Measurements from ENCODE around the gene NUCB1.
"Not testable (repeated sequence)": the region's sequence is repeated elsewhere in the genome, so short reads cannot be mapped to it uniquely, and the experiment has no call there.

NUCB1 gene

DNA sequence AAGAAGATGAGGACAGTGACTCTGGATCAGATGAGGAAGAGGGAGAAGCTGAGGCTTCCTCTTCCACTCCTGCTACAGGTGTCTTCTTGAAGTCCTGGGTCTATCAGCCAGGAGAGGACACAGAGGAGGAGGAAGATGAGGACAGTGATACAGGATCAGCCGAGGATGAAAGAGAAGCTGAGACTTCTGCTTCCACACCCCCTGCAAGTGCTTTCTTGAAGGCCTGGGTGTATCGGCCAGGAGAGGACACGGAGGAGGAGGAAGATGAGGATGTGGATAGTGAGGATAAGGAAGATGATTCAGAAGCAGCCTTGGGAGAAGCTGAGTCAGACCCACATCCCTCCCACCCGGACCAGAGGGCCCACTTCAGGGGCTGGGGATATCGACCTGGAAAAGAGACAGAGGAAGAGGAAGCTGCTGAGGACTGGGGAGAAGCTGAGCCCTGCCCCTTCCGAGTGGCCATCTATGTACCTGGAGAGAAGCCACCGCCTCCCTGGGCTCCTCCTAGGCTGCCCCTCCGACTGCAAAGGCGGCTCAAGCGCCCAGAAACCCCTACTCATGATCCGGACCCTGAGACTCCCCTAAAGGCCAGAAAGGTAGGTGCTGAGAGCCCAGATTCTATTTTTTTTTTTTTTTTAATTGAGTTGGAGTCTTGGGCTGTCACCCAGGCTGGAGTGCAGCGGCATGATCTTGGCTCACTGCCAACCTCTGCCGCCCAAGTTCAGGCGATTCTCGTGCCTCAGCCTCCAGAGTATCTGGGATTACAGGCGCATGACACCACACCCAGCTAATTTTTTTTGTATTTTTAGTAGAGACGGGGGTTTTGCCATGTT, 25.6 kb upstream of the NUCB1 start:
- DNase-seq = peak in 1 of 2 donors; percentile 28

- DNase-seq = peak; percentile 54 to 59
Measured at GRCh38 chr19:48876043-48876981, 23.8 kb upstream of the NUCB1 start.

GRCh38 chr19:48877855-48878195, 22.3 kb upstream of the NUCB1 start:
- no peak for DNase-seq

- DNase-seq = no peak
Measured at GRCh38 chr19:48878196-48879024, 21.7 kb upstream of the NUCB1 start.

GRCh38 chr19:48879025-48879637, 21.0 kb upstream of the NUCB1 start:
- DNase-seq = no peak

GRCh38 chr19:48879696-48880095, 20.4 kb upstream of the NUCB1 start:
- DNase-seq = not testable (repeated sequence)

DNA sequence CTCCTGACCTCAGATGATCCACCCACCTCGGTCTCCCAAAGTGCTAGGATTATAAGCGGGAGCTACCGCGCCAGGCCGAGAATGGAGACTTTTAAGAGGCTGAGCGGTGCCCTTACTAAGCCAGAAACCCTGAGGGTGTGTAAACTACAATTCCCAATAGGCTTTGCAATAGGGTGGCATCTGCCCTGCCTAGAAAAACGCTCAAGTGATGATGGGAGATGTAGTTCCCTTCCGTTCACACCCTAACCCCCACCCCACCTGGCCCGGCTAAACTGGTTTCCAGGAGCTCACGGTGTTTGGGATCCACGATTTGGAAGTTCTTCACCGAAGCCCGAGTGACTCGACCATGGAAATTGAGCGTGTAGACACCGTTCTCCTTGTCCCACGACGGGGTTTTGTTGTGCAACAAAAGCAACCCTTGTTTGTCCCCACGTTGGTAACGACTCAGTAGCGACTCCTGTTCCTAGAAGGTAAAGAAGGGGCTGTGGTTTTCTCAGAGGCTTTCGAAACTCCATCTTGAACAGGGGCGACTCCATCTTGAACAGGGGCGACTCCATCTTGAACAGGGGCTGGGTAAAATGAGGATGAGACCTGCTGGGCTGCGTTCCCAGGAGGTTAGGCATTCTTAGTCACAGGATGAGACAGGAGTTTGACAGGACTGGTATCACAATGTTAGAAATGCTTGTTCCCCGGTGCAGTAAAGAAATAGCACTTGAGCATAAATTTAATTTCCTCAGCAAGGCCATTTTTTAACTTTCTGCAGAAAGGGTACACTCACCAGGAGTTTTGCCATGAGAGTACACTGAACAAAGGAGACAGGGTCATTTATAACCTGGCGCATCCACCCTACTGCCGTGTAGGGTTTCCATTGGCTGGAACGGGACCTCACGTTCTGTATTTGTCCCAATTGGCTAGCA, 18.1 kb upstream of the NUCB1 start:
- no peak for DNase-seq

DNA sequence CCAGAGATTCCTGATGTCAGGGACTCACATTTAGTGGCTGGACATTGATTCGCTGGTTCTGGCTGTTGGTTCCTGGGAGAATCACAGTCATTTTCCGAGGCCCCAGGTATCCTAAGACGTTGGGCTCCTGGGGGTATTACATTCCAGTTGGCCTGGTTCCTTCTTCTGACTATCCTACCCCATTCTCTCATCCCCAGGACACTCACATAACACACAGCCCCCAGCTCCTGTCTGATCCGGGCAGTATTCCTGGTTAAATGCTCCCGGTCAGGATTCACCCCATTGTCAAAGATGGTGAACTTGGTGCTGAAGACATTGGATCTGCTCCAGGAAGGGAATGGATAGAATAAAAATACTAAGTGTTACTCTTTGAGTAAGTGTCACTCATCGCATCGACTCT, 16.4 kb upstream of the NUCB1 start:
- no peak for DNase-seq

- DNase-seq = no peak
Measured at GRCh38 chr19:48887861-48888612, 12.1 kb upstream of the NUCB1 start.

DNA sequence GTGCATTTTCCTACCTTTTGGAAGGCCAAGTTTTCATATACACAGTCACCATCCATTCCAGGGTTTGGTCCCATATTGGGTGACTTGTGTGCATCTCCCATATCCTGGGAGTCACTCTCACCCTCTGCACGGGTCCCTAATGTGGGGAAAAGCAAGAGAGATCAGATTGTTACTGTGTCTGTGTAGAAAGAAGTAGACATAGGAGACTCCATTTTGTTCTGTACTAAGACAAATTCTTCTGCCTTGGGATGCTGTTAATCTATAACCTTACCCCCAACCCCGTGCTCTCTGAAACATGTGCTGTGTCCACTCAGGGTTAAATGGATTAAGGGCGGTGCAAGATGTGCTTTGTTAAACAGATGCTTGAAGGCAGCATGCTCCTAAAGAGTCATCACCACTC, 10.6 kb upstream of the NUCB1 start:
- DNase-seq = not testable (repeated sequence)

DNA sequence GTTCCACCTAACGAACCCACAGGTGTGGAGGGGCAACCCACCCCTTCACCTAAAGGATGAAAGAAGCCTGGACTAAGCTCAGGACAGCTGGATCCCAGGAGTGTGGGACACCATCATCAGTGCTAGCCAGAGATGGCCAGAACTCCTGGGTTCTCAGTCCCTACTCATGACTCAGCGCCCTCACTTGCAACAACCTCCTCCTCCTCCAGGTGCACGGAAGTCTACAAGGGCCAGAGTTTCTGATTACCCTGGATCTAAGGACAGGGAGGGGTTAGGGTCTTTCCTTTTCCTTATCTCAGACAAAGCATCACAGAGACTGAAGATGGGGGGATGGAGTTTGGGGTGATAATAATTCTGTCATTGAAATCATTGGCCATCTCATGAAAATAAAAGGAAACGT, 9.6 kb upstream of the NUCB1 start:
- DNase-seq = no peak

GRCh38 chr19:48895226-48895625, 4.9 kb upstream of the NUCB1 start:
- DNase-seq = no peak

GRCh38 chr19:48896191-48896720, 3.9 kb upstream of the NUCB1 start:
- DNase-seq = peak; percentile 41 to 61

DNA sequence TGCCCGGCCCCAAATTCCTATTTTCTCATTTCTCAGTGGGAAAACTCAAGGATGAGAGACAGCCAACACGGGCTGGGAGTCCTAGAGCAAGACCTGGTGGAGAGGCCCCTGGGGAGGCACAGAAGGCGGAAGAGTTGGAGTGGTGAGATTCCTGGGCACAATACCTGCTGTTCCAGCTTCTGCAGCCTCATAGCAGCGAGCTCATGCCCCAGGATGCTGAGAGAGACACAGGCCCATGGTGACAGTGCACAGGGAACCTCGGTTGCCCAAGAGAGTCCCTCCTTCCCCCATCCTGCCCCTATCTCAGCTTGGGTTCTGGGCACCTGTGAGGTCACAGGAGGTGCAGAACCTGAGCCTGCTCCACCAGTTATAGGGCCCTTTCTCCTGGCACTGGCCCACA, 2.9 kb upstream of the NUCB1 start:
- DNase-seq = no peak

DNA sequence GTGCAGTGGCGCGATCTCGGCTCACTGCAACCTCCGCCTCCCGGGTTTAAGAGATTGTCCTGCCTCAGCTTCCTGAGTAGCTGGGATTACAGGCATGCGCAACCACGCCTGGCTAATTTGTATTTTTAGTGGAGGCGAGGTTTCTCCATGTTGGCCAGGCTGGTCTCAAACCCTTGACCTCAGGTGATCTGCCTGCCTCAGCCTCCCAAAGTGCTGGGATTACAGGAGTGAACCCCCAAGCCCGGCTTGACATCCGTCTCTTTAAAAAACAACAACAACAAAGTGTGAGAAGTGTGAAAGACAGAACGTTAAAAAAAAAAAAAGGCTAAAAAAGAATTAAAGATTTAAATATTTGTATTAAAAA, 744 bp upstream of the NUCB1 start:
- not testable (repeated sequence) for DNase-seq

DNA sequence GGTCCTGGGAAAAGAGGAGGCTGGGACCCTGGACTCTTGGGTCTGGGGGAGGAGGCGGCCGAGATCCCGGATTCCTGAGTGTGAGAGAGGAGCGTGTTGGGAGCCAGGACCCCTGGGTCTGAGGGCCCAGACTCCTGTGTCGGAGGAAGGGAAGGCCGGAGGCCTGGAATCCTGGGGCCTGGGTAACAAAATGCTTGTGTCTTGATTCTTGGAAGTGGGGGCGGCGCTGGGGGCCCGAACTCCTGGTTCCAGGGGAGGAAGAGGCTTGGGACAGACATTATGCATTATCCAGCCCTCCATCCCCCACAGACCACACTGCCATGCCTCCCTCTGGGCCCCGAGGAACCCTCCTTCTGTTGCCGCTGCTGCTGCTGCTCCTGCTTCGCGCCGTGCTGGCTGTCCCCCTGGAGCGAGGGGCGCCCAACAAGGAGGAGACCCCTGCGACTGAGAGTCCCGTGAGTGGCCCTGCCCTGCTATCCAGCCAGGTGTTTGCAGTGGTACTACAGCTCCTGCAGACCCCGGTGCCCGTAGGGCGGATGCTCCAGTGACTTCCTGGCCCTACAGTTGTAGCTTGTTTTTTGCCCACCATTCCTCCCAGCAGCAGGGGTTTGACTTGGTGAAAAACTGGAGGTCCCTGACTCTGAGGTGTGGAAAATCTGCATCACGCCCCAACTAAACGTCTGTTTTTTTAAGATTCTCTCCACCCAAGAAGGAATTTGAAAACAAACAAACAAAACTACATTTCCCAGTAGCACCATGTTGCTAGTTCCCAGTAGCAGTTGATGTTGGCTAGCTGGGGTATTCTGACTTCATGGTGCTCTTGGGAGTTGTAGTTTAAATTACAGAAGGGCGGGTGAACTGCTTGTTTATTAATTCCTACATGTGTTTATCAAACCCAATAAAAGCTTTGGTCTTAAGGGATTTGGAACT, 630 bp downstream of the NUCB1 start:
- DNase-seq = peak; percentile 13 to 23

DNA sequence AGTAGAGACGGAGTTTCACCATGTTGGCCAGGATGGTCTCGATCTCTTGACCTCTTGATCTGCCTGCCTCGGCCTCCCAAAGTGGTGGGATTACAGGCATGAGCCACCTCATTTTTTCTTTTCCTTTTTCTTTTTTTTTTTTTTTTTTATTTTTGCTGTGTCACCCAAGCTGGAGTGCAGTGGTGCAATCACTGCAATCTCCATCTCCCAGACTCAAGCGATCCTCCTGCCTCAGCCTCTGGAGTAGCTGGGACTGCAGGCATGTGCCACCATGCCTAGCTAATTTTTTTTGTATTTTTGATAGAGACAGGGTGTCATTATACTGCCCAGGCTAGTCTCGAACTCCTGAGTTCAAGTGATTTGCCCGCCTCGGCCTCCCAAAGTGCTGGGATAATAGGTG, 2.2 kb downstream of the NUCB1 start:
- not testable (repeated sequence) for DNase-seq

DNA sequence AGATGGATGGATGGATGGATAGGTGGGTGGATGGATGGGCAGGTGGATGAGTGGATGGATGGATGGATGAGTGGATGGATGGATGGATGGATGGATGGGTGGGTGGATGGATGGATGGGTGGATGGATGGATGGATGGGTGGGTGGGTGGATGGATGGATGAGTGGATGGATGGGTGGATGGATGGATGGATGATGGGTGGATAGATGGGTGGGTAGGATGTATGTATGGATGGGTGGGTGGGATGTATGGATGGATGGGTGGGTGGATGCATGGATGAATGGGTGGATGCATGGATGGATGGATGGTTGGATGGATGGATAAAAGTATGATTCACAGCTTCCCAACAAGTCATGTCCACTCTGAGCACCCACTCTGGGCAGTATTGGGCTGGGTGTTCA, 3.7 kb downstream of the NUCB1 start:
- DNase-seq = not testable (repeated sequence)

DNA sequence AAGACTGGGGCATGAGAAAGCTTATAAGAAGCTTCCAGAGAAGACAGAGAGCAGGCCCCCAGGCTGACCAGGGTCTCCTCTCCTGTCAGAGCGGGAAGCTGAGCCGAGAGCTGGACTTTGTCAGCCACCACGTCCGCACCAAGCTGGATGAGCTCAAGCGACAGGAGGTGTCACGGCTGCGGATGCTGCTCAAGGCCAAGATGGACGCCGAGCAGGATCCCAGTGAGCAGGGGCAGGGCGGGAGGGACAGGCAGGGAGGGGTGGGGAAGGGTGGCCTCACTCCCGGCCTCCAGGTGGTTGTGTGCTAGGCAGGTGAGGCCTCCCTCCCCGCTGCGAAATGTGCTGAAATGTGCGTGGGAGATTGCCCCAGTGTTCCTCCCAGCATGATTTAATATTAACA, 5.6 kb downstream of the NUCB1 start:
- DNase-seq = no peak
